Epithelial cell of prostate (primary cell): ENCODE measurements around the gene KIDINS220.
"Not testable (repeated sequence)": the region's sequence is repeated elsewhere in the genome, so short reads cannot be mapped to it uniquely, and the experiment has no call there.

Experiments used
- DNase-seq: peaks from one replicate; pipeline ENCODE4 v3.0.0-alpha.2; 2011; ENCODE audit warnings: low read depth, low spot score
- H3K27ac ChIP-seq: fragments of 450-650 bp; 2 replicates; pipeline ENCODE4 v1.5.1; 2017; ENCODE audit warnings: mild to moderate bottlenecking

KIDINS220 gene

DNA sequence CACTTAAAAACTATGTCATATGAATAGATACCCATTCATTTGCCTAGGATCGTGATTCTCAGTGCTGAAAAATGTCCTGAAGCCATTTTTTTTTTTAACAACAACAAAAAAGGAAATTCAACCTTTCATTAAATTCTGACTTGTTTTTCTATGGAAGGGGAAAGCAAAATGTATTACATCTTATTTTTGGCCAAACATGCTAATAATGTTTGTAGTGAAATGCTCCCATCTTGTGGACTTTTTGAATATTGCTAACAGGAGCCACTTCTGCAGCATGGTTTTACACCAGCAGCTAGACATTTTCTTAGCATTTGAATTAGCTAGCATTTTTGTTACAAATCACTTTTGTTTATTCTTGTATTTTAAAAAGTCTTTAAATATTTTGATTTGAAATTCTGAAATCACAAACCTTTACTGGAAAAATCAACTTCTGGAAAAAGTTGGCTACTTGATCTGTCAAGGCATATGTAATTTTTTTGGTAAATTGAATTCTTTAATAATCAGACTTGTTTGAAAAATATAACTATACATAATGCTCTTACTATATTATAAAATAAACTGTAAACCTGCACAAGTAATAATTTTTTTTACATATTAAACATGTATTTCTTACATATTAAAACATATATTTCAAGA, 75.8 kb downstream of the KIDINS220 start:
- no peak overlapping the region for H3K27ac ChIP-seq
- no peak for DNase-seq

DNA sequence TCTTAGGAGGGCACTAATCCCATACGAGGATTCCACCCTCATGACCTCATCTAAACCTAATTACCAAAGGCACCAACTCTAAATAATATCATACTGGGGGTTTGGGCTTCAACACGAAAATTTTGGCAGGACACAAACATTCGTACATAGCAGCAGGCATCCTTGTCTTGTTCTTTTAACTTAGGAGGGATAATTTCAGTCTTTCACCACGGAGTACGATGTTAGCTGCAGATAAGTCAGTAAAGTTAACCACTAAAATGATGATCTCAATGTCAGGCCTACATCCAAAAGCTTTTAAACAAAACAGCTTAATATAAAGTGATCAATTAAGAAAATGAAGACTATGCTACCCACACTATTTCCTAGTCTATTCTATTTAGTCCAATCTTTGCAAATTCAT, 80.7 kb downstream of the KIDINS220 start:
- DNase-seq: no peak
- no peak overlapping the region for H3K27ac ChIP-seq

DNA sequence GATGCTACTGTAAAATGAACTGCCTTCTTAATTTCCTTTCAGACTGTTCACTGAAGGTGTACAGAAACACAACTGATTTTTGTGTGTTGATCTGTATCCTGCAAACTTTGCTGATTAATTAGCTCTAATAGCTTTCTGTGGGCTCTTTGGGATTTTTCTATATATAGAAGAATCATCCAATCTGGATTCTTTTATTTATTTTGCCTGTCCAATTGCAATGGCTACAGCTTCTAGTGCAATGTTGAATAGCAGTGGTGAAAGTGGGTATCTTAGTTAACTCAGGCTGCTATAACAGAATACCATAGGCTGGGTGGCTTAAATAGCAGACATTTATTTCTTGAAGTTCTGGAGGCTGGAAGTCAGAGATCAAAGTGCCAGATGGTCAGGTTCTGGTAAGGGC, 81.2 kb downstream of the KIDINS220 start:
- no peak for DNase-seq
- H3K27ac ChIP-seq: no peak overlapping the region

DNA sequence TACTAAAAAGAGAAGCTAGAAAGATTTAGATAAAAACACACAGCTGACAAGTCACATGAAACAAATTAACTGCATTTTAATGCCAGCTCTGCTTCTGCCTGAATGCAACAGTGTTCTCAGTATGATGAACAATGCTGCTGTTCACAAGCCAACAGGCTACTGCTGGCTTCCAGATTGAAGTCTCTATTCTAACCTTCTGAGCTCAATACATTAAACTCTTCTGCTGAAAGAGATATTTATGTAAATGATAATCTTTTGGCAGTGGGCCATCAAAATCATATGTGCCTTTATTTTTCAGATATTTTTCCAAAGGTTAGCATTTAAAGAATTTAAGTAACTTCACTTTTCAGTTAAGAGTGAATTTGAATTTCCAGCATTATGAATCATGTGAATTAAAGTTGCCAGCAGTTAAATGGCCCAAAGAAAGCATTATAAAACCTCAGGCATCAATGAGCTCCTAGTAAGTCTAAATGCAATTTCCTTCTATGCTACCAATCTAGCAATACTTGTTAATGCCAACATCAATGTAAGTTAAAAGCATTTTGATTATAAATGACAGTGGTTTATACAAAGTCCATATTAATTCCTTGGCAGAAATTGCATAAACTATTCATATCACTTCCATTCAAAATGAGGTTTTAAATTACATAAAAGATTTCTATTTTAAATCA, 83.2 kb downstream of the KIDINS220 start:
- no peak overlapping the region for H3K27ac ChIP-seq
- DNase-seq: no peak

DNA sequence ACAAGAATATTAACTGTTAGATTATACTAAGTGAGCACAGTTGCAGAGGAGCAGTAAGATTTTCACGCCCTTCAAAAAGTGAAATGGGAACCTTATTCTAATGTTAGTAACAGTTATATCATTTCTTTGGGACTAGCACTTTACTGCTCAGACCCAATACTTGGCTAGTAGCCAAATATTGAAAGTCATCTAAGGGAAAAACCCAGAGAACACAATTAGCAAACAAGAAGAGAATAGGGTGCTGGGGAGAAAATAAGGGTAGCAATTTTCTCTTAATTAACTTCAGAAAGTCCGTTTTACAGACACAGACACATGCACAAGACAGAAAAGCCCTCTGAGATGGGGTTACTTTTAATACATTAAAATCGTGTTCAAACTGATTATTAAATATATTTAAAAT, 83.8 kb downstream of the KIDINS220 start:
- DNase-seq: no peak
- H3K27ac ChIP-seq: no peak overlapping the region

DNA sequence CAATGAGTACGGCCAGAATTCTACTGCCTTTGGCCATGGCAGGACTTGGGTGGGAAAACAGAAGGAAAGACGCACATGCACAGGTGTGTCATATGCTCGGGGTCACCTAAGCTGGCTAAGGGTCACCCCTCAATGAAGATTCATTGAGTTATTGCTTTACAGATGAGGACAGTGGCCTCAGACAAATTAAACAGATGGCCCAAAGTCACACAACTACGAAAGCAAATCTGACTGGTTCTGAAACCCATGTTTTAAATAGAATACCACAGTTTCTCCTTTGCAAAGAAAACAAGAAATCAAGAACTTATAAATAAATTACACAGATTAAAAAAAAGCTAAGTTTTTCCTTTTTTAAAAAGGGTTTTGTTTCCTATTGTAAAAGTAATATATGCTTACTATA, 85.0 kb downstream of the KIDINS220 start:
- no peak overlapping the region for H3K27ac ChIP-seq
- DNase-seq: no peak

DNA sequence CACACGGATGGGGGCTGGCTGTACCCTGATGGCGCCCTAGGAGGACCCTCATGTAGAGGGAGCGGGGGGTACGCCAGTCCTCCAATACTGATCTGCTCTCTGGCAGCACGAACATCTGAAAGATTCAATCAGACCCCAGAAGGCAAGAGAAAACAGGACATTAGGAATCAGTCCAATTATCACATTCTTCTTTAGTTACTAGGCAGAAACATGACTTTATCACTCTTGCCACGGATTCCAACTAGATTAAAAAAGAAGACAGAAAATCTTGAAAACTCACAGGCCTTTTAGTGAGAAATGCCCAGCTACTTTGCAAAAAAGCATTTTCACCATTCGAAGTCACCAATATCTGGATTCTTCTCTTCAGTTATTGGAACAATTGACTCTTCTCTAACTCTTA, 87.2 kb downstream of the KIDINS220 start:
- DNase-seq: no peak
- no peak overlapping the region for H3K27ac ChIP-seq

DNA sequence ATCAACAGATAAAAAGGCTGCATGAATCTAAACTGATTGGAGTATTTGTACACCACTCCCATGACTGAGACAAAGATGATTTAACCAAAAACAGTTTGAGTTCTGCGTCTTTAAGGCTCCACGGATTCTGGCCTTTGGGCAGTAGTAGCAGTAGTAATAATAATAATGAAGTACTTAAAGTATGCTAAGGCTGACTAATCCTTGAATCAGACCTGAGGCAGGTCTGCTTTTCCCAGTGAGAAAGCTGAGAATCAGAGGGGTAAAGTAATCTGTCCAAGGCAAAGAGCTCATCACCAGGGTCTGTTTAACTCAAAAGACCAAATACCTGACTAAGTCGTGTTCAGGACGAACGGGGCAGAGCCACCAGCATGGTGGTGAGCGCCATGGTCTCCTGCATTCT, 94.2 kb downstream of the KIDINS220 start:
- no peak overlapping the region for H3K27ac ChIP-seq
- no peak for DNase-seq

DNA sequence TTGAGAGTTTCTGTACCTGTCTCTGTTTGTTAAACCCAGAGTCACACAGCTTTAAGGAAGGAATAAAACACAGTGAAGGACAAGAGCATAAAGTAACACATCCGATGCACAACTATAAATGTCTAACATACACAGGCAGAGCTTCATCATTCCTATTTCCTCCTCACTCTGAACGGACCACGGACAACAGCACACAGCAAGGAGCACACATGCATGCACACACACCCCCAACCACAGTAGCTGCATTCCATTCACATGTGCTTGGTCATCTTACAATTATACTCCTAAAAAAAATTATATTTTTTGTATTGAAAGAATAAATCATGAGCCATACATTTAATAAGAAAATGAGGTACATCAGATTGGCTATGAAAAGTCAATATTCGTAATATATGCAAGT, 97.3 kb downstream of the KIDINS220 start:
- no peak for DNase-seq
- H3K27ac ChIP-seq: no peak overlapping the region

DNA sequence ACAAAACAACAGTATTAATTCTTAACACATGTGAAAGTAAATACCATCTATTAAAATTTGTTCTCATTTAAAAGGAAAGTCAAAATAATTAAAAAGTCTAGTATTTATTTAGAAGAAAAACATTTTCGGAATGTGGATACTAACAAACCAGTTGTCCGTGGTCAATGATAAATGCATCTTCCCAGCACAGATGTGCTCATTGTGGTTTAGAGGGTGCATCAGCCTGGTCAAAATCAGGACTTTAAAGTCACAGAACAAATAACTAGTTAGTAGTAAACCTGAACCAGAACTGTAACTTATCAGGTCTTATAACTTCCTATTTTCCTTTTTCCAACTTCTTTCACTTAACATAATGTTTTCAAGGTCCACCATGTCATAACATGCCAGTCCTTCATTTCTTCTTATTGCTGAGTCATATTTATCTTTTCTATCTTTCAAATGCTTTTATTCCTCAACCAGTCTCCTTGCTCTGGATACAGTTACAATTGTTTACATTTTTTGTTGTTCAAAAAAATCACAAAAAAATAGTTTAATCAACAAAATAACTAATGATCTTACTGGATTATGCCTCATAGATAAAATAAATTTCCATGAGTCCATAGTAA, 99.7 kb downstream of the KIDINS220 start:
- no peak for DNase-seq
- H3K27ac ChIP-seq: no peak overlapping the region

DNA sequence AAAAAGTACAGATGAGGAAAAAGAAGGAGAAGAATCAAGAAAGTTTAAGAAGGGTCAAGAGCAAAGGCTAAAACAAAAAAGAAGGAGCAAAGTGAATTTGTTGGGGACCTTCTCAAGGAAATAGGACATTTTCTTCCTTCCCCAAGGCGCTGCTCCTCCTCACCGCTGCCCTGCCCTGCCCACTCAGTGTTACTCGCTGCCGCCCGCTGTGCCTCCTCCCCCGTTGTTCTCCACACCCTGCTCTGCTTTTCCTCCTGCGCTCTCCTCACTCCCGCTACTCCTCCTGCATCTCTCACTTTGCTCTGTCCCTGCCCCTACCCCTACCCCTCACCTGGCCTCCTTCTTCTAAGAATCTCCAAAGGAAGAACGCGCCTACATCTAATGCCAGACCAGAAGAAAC, 104.8 kb downstream of the KIDINS220 start:
- no peak overlapping the region for H3K27ac ChIP-seq
- DNase-seq: no peak

DNA sequence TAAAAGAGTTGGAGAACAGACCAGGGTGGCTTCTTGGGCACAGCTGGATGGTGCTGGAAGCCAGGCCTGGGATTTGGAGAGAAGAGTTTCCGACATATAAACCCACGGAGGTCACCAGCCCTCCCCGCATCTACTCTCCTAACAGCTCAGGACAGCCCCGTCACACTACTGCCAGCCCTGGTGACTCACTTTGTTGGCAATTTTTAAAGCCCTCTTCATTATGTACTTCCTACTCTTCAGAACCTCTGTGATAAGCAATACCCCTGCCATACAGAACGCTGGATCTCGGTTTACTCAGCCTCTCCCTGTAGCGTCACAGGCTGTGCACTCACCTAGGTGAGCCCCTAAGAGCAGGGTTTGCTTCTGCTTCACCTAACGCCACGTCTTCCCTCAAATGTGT, 107.5 kb downstream of the KIDINS220 start:
- no peak overlapping the region for H3K27ac ChIP-seq
- DNase-seq: no peak

DNA sequence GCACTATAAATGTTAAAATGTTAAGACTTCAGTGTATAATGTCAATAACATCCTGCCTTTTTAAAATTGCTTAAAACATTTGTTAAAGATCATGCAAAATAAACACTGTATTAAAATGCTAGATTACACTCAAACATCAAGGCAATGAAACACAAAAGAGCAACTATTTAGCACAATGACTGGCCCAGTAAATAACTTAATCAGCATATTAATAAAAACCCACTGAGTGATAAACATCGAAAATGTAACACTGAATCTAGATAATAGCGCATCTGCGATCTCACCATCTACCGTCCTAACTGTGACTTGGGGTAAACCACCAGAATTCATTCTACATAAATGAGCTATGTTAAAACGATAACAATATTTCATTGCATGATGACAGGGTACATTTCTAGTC, 108.3 kb downstream of the KIDINS220 start:
- not testable (repeated sequence) for DNase-seq, H3K27ac ChIP-seq

DNA sequence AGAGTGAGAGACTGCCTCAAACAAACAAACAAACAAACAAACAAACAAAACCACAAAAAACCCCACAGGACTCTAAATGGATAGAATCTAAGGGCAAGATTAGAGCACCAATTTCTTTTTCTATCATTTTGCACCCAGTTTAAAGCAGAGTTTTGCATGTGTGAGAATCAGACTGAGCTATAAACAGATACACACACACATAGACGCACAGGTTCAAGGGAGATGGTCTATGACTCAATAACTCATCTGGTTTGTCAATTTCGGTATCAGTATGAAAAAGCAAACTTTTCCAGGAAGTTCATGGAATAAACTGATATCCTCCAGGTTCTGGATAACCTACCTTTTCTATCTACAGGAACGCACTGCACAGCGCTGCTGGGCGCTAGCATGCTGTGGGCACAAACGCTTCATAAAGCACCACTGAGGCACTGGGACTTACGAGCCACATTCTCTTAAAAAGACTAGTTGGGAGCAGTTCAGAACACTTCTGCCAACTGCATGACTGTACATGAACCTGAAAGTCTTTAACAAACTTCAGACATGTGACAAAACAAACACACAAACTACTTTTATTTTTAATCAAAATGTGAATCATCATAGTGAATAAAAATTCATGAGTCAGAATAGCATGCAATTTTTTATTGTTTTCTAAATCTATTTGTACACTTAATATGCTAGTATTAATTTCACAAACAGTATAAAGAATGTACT, 109.0 kb downstream of the KIDINS220 start:
- no peak for DNase-seq

DNA sequence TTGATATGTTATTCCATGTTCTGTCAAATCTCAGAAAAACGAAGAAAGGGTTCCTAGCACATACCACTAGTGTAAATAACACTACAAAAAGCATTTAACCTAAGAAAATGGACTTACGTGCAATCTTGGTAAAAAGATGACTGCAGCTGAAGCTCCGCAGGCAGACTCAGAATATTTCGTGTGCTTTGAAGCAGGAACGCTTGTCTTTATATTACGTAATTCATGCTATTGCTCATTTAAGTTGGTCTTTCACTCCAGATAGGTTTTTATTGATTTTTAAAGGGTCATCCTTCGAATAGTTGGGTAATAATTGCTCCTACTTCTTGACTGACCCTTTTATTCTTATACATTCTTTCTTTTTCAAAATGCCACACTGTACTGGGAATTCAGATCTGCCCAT, 111.6 kb downstream of the KIDINS220 start:
- no peak overlapping the region for H3K27ac ChIP-seq
- no peak for DNase-seq

More for the DNA sequence above, 109.0 kb downstream of the KIDINS220 start:
- no peak overlapping the region for H3K27ac ChIP-seq

DNA sequence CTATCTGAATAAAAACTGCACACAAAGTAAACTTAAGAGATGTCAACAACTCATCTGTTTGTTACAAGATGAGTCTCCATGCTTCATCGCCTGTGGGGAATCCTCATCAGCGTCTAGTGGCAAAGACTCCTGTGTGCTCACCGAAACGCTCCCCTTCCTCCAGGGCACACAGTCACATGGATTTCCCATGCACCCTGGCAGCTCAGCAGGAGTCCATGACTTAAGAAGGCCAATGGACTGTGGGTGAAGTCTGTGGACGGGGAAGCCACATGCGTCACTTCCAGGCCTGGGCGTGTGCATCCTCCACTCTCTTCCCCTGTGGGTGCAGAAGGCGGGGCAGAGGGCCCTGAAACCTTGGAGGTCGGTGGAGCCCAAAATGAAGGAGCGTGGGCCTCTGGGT, 114.4 kb downstream of the KIDINS220 start:
- no peak for DNase-seq
- H3K27ac ChIP-seq: no peak overlapping the region

DNA sequence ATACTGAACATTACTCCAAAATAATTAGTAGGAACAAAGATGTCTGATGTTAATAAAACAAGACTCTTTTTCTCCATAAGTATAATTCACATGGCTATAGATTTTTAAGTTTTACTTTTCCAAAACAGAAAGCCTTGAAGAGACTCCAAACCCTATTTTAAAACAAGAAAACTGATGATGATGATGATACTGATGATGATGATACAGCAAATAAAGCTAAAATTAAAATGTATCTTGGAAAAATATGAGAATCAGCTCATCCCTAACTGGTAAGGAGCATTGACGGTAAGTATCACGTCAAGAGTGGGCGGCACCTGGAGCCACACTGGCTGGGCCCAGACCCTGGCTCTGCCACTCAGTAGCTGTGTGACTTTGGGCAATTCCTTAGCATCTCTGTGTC, 116.0 kb downstream of the KIDINS220 start:
- H3K27ac ChIP-seq: no peak overlapping the region
- no peak for DNase-seq

DNA sequence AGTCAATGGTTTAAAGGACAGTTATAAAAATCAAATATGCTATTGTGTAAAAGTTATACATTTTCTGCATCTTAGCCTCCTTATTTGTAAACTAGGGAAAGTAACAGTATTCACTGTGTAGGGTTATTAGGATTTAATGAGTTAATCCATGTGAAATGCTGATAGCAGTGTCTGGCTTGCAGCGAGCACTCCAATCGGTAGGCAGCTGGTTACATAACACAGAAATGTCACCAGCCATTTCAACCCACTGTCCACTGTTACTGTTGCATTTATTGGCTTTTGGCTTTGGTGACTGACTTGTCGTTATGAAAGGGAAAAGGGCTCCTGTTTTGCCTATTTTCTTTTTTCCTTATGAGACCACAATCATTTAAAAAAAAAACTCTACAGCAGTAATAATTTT, 116.7 kb downstream of the KIDINS220 start:
- no peak overlapping the region for H3K27ac ChIP-seq
- DNase-seq: no peak

DNA sequence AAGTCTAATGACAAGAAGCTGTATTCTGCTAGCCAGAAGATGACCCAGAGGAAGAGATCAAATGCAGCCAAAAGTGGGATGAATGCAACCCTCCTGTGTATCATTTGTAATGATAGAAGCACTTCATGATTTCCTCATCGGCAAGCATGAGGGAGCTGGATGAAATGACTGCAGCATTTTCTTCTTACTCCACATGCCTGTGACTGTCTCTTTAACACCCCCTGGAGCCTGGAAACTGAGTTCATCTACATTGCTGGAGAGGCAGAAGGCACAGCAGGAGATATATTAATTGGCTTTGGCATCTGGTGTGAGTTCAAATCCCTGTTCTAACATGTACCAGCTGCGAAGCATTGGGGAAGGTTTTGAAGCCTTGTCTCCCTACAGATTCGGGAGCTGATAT, 117.9 kb downstream of the KIDINS220 start:
- no peak overlapping the region for H3K27ac ChIP-seq
- DNase-seq: peak; percentile 24

DNA sequence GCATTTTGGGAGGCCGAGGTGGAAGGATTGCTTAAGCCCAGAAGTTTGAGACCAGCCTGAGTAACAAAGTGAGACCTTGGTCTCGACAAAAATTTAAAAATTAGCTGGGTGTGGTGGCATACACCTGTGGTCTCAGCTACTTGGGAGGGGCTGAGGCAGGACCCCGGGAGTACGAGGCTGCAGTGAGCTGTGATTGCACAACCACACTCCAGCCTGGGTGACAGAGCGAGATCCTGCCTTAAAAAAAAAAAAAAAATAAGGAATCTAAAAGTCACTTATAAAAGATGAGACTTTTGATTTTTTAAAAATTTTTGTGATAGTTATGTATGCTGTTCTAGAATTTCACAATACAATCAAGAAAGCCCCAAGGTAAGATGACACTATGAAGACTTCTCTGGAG, 122.4 kb downstream of the KIDINS220 start:
- H3K27ac ChIP-seq: no peak overlapping the region
- no peak for DNase-seq

DNA sequence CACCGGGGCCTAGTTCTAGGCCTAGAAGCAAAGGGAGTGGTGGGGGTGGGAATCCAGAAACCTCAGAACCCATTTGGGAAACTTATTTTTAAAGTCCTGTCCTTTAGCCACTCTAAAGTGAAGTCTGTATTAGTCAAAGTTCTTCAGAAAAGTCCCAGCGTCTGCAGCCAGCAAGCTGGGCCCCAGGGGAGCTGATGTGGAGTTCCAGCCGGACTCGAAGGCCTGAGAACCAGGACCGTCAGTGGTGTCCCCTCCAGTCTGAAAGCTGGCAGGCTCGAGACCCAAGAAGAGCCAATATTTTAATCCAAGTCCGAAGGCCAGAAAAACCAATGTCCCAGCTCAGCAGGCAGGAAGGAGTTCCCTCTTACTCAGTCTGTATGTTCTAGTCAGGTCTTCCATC, 123.1 kb downstream of the KIDINS220 start:
- H3K27ac ChIP-seq: no peak overlapping the region
- no peak for DNase-seq
